NCI-H2227 (cell line): ENCODE measurements around the gene THSD7A.

Experiments
- DNase-seq: peaks from one replicate; lab custom pipeline; 2025; ENCODE audit not compliant: unreplicated experiment; lab: John Stamatoyannopoulos, UW

THSD7A gene

DNA sequence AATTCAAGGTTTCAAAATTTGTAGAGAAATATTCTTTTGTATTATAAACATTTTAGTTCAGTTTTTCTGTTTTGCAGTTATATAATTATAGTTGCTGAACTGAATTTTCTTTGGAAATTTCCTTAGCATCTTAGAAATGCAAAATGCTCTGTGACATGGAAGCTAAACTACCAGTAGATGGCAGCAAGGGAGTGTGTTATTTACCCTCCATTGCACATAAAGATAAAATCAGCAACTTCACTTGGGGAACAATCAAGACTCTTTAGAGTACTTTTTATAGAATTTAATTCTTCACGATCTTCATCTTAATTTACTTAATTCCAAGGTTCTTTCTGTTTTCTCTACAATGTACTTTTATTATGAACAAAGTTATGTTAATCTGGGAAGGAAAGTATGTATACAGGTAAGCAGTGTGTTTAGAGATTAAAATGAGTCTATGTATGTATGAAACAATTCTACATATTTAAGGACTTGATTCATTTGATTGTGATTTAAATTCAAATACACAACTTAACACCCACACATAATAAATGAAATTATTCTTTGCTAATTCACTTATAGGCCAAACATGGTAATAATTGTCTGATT is 404.2 kb downstream of the THSD7A start:
- peak; percentile 66 for DNase-seq

DNA sequence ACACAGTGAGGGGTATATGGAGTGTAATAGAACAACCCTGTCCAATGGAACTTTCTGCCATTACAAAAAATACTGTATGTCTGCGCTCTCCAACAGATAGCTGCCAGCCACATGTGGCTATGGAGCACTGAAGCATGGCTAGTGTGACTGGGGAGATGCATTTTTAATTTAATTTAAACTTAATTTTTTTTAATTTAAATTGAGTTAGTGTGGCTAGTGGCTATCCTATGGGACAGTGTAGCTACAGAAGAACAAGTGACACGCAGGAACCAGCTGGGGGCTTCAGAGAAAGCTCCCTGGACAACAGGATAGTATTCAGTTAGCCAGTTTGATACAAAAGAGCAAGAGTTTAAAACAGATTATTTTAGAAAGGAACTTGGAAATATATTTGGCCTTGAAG is 408.0 kb downstream of the THSD7A start:
- DNase-seq = no peak

DNA sequence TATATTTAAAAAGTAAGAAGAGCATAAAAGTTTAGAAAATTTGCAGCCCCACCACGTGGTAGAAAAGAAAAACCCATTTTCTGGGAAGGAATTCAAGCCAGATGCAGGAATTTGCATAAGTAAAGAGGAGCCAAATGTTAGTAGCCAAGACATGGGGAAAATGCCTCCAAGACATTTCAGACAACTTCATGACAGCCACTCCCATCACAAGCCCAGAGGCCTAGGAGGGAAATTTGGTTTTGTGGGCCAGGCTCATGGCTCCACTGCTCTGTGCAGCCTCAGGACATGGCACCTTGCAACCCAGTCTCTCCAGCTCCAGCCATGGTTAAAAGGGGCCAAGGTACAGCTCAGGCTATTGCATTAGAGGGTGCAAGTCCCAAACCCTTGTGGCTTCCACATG is 411.9 kb downstream of the THSD7A start:
- no peak for DNase-seq

DNA sequence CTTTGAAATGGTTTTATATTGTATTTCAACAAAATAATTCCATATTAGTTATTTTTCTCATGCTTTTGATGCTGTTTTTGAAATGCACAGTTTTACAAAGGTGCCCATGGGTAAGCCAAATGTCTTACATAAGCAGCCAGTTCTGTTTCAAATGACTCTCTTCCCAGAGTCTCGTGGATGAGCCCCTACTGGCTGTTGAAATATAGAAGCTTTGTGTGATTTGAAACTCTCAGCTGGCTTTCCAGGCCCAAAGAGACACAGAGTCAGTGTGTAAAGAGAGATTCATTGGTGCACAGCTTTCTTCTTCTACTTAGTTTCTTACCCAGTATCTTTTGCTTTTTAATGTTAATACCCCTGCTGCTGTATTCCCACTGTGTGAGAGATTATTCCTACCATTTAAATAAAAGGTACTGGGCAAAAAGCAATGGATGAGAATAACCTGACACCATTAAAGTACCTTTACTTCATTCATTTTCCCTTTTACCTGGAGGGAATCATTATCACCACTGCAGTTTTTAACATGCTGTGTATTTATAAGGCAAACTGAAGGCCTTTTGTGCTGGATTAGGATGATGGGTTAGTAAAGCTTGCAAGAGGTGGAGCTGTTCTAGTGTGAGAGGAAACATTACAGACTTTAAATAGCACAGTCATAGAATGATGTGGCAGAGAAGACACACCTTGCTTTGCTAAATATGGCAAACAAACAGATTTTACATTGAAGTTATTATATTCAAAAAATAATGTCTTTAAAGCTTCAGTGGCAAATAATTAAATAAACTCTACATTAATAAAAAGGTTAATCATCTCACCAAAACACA is 415.1 kb downstream of the THSD7A start:
- DNase-seq = no peak

DNA sequence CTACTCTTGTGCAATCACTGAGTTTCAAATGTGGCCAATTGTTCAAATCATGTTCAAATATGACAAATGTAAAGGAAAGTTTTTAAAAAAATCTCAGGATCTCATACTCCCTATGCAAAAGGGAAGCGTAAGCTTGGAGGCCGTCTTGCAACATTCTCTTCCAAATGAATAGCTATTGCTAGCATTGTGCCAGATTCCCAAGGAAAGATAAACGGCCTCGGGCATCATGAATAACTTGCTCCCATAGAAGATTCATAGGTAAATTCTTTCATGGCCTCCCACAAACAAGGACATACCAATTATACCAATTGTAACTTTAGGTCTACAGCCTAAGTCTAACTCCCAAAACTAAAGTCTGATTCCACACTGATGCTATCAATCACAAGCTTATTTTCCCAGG is 416.9 kb downstream of the THSD7A start:
- DNase-seq = no peak

DNA sequence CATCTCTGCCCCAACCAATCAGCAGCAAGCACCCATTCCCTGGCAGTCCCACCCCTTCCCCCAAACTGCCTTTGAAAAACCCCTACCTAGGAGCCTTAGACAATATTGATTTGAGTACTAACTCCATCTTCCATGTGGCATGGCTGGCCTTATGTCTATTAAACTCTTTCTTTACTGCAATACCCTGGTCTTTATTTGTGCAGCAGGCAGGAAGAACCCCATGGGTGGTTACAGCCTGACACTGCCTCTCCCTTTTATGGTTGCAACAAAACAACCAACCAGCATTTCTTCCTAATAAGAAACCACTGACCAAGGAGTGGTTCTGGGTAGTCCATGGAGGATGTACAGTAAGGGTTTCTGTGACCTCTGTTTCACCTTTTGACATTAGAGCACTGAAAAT is 418.1 kb downstream of the THSD7A start:
- DNase-seq = no peak

DNA sequence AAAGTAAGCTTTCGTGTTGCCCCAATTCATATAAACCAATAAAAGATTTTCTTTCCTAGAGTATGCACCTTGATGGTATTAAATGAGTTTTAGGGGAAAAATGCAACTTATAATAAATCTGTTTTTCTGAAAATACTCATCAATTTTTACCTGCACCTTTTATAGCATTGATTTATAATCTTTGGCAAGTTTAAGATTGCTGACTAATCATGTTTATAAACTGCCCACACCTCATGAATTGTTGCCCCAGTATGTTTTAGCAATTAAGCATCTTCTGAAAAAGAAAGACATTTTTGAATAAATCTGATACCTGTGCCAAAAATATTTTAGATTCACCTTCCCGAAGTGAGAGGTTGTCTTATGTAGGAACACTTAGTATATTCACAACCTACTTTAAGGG is 420.0 kb downstream of the THSD7A start:
- DNase-seq = no peak

DNA sequence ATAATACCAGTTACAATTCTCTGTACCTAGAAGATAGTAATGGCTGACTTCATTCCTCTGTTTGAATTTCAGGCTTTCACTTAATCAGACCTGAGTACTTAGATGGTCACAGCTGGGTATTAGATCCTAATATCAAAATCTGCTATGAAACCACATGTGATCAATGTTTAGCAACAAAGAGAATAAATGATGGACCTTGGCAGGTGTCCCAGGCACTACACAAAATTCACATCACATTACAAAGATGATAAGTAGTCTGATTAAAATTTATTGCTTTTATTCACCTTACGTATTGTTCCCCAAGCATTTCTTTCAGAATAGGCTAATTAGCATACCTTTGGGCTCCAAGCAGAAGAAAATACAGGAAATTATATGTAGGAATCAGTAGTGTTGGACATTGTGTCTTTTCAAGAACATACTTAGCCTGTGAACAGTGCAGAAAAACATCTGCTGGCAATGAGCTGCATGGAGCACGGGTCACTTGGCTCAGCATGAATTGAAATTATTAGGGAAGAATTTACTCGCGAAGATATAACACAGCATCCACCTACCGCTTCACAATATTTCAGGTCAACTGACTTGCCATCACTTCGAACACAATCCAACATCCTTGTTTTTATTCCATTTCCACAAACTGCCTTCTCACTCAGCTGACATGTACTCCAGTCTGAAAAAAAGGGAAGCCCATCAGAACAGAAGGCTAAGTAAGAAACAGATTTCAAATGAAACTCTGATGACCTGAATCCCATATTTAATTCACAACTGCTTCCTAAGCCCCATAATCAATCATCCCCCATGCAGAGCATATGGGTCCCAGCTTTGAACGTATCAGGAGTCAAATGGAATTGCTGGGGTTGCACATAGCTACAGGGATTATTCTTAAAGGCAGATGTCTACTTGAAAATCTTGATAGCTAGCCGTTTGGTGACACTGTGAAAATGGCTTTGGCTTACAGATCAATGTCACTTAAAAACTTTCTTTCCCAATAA is 421.0 kb downstream of the THSD7A start:
- peak; percentile 73 for DNase-seq

DNA sequence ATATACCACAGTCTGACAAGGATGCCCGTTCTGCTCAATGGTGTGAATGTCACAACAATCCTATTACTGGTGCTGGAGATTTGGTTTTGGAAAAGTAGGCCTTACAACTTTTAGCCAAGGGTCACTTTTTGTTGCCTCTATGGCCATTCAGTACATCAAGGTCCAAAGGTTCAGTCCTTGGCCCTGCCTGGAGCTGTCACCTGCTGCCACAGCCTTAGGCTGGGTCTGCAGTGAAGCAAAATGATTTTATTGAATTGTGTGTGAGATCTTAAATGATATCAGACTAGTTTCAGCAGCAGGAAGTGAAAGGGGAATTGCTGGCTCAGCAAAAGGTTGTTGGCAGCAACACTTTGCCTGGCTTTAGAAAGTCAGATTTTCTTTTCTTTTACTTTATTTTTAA is 427.6 kb downstream of the THSD7A start:
- no peak for DNase-seq

DNA sequence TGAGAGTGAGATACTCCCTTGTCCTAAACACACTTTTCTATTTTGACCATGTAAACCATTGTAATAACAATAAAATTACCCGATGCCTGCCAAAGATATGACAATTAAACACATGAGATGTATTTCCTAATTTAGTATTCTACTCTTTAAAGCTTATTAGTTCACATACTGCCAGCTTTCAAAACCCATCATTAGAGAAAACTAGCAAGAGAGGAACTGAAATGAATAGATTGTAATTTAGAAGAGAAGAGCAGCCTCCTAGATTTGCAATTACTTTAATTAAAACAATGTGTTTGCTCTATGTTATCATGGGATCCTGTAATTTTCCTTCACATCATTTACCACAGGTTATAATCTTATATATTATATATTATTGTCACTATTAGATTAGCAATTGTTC is 428.2 kb downstream of the THSD7A start:
- no peak for DNase-seq

DNA sequence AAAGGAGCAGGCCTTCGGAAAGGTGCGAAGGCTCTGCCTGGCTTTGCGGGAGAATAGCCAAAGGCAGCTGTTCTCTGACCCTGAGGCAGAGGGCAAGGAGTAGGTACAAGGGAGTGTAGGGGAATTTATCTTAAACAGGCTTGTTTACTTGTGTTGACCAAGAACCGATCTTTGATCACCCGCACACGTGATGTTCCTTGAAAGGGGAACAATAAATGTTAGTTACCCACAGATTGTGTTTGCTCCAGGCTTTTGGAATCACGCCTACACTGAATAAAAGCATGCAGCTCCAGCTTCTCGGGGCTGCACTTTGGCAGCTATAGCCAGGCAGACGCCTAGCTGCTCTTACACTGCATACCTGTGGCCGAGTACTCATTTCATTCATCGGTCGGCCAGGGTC is 437.6 kb downstream of the THSD7A start:
- DNase-seq = no peak

DNA sequence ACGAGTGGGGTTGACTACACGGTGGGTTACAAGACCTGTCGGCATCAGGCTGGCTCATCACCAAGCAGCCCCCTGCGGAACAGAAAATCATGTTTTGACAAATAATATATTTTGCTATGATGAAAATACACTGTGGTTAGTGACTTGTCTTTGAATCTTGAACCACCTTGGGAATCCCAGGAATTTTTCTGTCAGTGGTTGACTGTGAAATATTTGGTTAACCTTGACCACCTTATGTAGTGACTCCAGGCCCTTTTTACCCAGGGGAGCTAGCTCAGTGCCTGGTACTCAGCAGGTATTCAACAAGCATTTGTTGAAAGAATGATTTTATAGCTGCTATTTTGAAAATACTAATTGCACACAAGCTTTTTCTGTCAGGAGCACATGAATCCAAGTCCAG is 452.4 kb downstream of the THSD7A start:
- DNase-seq = no peak

DNA sequence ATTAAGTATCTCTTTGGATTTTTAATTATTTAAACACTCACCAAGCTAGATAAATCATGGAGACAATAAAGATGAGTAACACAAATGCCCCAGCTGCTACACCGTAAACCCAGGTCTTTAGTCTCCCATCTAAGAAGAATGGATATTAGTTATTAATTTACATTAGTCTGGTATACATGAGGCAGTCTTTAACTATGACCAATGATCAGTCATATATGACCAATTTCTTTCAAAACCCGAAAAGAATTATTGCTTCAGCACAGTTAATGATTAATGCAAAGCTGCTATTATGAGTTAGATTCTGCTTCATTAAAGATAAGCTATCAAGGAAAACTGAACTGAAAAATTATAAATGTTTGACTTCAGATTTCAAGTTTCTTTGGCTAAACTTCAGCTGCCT is 455.5 kb downstream of the THSD7A start:
- DNase-seq = no peak

DNA sequence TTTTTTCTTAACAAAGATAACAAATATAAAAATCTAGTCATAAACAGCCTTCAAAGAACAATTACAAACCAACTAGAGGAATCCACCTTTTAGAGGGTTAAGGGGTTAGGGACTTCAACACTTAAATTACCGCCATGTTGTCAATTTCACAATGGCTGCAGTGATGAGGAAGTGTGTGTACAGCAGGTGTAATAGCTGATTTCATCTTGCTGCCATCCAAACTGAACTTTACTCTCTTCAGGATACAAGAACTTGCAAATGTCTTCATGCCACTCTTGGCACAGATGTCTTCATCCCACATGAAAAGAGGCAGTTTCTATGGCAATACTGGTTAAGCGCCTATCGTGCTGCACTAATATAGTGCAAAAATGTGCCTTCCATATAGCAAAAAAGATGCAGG is 457.4 kb downstream of the THSD7A start:
- no peak for DNase-seq

DNA sequence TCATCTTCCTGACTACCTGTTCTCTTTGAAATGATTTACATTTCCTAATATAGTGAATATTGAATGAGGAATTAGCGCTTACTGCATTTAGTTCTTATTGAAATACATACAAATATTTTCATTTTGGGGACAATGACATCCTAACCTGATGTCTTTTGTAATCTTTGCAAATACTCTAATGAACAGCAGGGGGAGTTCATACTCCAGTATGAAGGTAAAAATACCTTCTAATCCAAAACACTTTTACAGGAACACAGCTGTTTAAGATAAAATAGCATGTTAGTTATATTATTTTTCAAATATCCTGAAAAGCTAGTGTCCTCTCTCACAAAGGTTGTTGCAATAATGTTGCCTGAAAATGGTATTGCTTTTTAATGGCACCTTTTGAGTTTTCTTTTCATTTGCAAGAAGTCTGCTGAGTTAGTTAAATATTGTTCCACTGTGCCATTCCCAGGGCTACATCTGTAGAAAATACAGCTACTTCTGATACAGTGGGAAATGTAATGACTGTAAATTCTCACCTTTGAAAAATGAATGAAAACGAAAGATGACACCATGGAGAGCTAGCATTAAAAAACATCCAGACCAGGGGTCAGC is 458.4 kb downstream of the THSD7A start:
- peak; percentile 37 for DNase-seq

DNA sequence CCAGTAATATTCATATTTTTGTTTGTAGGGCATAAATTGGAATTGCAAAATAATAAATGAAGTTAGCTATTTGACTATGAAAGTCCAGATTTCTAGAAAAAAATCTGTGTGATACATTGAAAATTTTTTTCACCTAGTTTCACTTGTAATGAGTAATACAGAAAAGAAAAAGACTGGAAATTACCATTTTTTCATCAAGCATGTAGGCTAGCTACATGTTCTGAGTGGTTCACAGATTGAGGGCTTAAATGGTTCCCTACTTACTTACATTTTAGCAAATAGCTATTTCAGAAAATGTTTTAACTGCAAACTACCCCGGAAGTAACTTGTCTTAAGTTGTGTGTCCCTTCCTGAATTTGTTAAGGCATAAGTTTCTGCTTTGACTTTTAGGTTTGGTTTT is 462.3 kb downstream of the THSD7A start:
- DNase-seq = no peak

DNA sequence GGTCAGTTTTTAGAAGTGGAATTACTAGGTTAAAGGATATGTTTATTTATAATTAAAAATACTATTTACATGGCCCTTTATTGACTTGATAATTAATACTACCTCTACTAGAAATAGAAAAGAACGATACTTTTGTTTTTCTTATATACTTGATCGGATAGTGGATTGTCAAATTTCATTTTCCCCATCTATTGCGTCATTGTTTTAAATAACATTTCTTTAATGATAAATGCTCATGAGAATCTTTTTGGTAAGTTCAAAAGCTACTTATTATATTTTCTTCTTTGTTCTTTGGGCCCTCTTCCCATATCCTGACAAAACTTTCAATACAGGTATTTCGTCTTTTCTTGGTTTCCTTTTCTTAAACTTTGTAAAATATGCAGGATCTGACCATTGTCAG is 465.9 kb downstream of the THSD7A start:
- no peak for DNase-seq

DNA sequence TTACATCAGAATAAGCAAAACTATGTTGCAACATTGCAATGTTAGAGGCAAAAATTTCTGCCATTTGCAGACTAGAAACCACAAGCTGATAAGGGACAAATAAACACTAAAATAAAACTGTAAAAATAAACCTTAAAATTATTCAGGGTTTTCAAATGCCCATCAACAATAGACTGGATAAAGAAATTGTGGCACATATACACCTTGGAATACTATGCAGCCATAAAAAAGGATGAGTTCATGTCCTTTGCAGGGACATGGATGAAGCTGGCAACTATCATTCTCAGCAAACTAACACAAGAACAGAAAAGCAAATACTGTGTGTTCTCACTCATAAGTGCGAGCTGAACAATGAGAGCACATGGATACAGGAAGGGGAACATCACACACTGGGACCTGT is 473.4 kb downstream of the THSD7A start:
- no peak for DNase-seq

DNA sequence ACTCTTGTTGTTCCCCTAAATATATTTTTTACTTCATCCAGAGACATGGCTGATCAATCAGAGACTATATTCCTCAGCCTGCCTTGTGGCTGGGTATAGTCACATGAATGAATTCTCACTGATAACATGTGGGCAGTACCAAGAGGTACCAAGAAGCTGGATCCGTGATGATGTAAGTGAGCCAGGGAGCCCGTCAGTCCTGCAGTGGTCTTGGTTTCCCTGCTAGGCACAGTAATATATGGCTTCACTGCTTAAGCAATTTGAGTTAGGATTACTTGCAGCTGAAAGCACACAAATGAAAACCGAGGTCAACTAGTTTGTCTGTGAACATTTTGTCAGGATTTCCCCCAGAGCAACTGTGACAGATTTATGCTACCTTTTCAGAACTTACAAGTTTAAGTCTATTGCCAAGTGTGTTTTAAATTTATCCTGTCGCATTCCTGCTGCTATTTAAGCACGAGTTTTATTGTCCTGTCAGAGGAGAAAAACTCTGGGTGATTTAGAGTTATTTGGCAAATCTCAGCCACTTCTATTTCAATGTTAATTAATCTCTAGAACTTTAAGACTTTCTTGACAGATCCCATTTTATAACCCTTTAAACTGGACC is 476.5 kb downstream of the THSD7A start:
- no peak for DNase-seq

DNA sequence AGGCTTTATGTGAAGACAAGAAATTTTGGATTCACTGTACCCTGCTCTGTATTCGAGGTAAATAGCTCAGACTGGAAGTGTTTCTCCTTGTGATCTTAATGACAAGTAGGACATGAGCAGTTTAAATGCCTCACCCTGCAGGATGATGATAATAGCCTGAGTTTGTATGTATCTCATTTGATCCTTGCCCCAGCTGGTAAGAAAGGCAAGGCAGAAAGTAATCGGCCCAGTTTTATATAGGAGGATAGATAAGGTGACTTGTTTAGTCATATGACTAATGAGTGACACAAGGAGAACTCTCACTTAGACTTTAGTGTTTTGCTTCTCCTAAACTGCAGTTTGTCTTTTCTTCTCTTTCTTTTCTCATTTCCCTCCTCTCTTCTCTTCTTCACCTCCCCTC is 485.7 kb downstream of the THSD7A start:
- DNase-seq = no peak

DNA sequence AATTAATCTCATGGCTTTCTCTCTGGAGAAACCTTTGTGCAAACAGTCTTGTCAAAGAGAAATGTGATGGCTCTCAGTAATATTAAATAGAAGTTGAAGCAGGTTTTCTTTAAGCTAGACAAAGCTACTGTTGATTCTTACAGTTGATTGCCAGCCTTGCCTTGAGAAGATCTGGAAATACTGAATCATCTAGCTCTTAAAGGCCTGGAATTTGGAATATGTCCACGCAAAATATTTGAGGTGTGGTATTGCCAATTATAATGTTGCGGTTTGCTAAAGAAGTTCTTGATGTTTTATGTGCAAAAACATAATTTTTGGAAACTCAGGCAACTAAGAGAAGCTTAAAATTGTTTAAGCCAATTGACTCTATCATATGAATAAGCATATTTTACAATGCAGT is 486.4 kb downstream of the THSD7A start:
- DNase-seq = no peak
